ENCODE results near the gene PTTG1IP. TPM values are rescaled to one million over a fixed set of nuclear protein-coding genes. Genes with fewer than 3 reads are reported as not detected.

The PTTG1IP gene
- total and polyA plus RNA-seq, 2 donors, result 75.3 to 138 TPM

GRCh38 chr21:44858791-44859190 lies 14.7 kb downstream of the PTTG1IP start:
- Histone ChIP-seq H3K4me1 (ENCODE audit: control insufficient read depth in 2 of 2, insufficient read depth in 2 of 2, low read length in 2 of 2) (peaks cover 0 to 25% of the 10 kb centered on the region in 2 donors), H3K9me3 (ENCODE audit: control insufficient read depth in 2 of 2, insufficient read depth in 1 of 2, low read length in 1 of 2) (no peaks in the 10 kb centered on the region), H3K4me3 (ENCODE audit: low read length in 2 of 2) (no peak overlapping the region), H3K27me3 (ENCODE audit: control insufficient read depth in 2 of 2, insufficient read depth in 1 of 2, low read length in 1 of 2) (no peaks in the 10 kb centered on the region), H3K36me3 (ENCODE audit: control insufficient read depth in 2 of 2, insufficient read depth in 2 of 2, low read length in 1 of 2) (peaks cover 73 to 82% of the 10 kb centered on the region in 2 donors), H3K27ac (ENCODE audit: low read depth in 1 of 2, low read length in 1 of 2) (no peak overlapping the region)
- 97% methylated on average over 10 of the region's 10 CpGs for WGBS
- DNase-seq (ENCODE audit: low read depth in 6 of 9, low spot score in 9 of 9), result no peak

GRCh38 chr21:44858291-44858690 lies 15.2 kb downstream of the PTTG1IP start:
- no peaks in the 10 kb centered on the region for H3K9me3 ChIP-seq (ENCODE audit: control insufficient read depth in 2 of 2, insufficient read depth in 1 of 2, low read length in 1 of 2)
- H3K27ac ChIP-seq (ENCODE audit: low read depth in 1 of 2, low read length in 1 of 2), result no peak overlapping the region
- H3K4me3 ChIP-seq (ENCODE audit: low read length in 2 of 2), result no peak overlapping the region

GRCh38 chr21:44857127-44857892 lies 16.2 kb downstream of the PTTG1IP start:
- Histone ChIP-seq H3K27me3 (ENCODE audit: control insufficient read depth in 2 of 2, insufficient read depth in 1 of 2, low read length in 1 of 2) (no peaks in the 10 kb centered on the region), H3K4me3 (ENCODE audit: low read length in 2 of 2) (no peak overlapping the region), H3K4me1 (ENCODE audit: control insufficient read depth in 2 of 2, insufficient read depth in 2 of 2, low read length in 2 of 2) (peaks cover 0 to 29% of the 10 kb centered on the region in 2 donors), H3K9me3 (ENCODE audit: control insufficient read depth in 2 of 2, insufficient read depth in 1 of 2, low read length in 1 of 2) (no peaks in the 10 kb centered on the region), H3K27ac (ENCODE audit: low read depth in 1 of 2, low read length in 1 of 2) (no peak overlapping the region), H3K36me3 (ENCODE audit: control insufficient read depth in 2 of 2, insufficient read depth in 2 of 2, low read length in 1 of 2) (peaks cover 69 to 83% of the 10 kb centered on the region in 2 donors)
- no peak for DNase-seq (ENCODE audit: low read depth in 6 of 9, low spot score in 9 of 9)
- WGBS, result 99% methylated on average over 16 of the region's 16 CpGs

More at GRCh38 chr21:44858291-44858690, 15.2 kb downstream of the PTTG1IP start:
- Histone ChIP-seq H3K36me3 (ENCODE audit: control insufficient read depth in 2 of 2, insufficient read depth in 2 of 2, low read length in 1 of 2) (peaks cover 73 to 82% of the 10 kb centered on the region in 2 donors), H3K4me1 (ENCODE audit: control insufficient read depth in 2 of 2, insufficient read depth in 2 of 2, low read length in 2 of 2) (peaks cover 0 to 27% of the 10 kb centered on the region in 2 donors), H3K27me3 (ENCODE audit: control insufficient read depth in 2 of 2, insufficient read depth in 1 of 2, low read length in 1 of 2) (no peaks in the 10 kb centered on the region)
- WGBS, result 94% methylated on average over 15 of the region's 15 CpGs
- no peak for DNase-seq (ENCODE audit: low read depth in 6 of 9, low spot score in 9 of 9)

- Histone ChIP-seq H3K4me3 (ENCODE audit: low read length in 2 of 2) (no peak overlapping the region), H3K27ac (ENCODE audit: low read depth in 1 of 2, low read length in 1 of 2) (no peak overlapping the region), H3K9me3 (ENCODE audit: control insufficient read depth in 2 of 2, insufficient read depth in 1 of 2, low read length in 1 of 2) (no peaks in the 10 kb centered on the region), H3K36me3 (ENCODE audit: control insufficient read depth in 2 of 2, insufficient read depth in 2 of 2, low read length in 1 of 2) (peaks cover 67 to 78% of the 10 kb centered on the region in 2 donors), H3K27me3 (ENCODE audit: control insufficient read depth in 2 of 2, insufficient read depth in 1 of 2, low read length in 1 of 2) (no peaks in the 10 kb centered on the region), H3K4me1 (ENCODE audit: control insufficient read depth in 2 of 2, insufficient read depth in 2 of 2, low read length in 2 of 2) (peaks cover 0 to 36% of the 10 kb centered on the region in 2 donors)
- DNase-seq (ENCODE audit: low read depth in 6 of 9, low spot score in 9 of 9), result no peak
- WGBS, result 97% methylated on average over 17 of the region's 17 CpGs
Observed at GRCh38 chr21:44856131-44856530, 17.4 kb downstream of the PTTG1IP start.

- peaks cover 0 to 2% of the 10 kb centered on the region in 2 donors for H3K9me3 ChIP-seq (ENCODE audit: control insufficient read depth in 2 of 2, insufficient read depth in 1 of 2, low read length in 1 of 2)
- H3K4me1 ChIP-seq (ENCODE audit: control insufficient read depth in 2 of 2, insufficient read depth in 2 of 2, low read length in 2 of 2), result peaks cover 0 to 38% of the 10 kb centered on the region in 2 donors
- peak overlapping the region in 1 of 2 donors; percentile 21 for H3K27ac ChIP-seq (ENCODE audit: low read depth in 1 of 2, low read length in 1 of 2)
- no peak overlapping the region for H3K4me3 ChIP-seq (ENCODE audit: low read length in 2 of 2)
- WGBS, result 95% methylated on average over 14 of the region's 14 CpGs
- H3K27me3 ChIP-seq (ENCODE audit: control insufficient read depth in 2 of 2, insufficient read depth in 1 of 2, low read length in 1 of 2), result no peaks in the 10 kb centered on the region
- H3K36me3 ChIP-seq (ENCODE audit: control insufficient read depth in 2 of 2, insufficient read depth in 2 of 2, low read length in 1 of 2), result peaks cover 69 to 80% of the 10 kb centered on the region in 2 donors
- no peak for DNase-seq (ENCODE audit: low read depth in 6 of 9, low spot score in 9 of 9)
Observed at GRCh38 chr21:44855572-44855971, 17.9 kb downstream of the PTTG1IP start.

- Histone ChIP-seq H3K27ac (ENCODE audit: low read depth in 1 of 2, low read length in 1 of 2) (peak overlapping the region in 1 of 2 donors; percentile 76), H3K4me3 (ENCODE audit: low read length in 2 of 2) (no peak overlapping the region), H3K4me1 (ENCODE audit: control insufficient read depth in 2 of 2, insufficient read depth in 2 of 2, low read length in 2 of 2) (peaks cover 0 to 42% of the 10 kb centered on the region in 2 donors), H3K27me3 (ENCODE audit: control insufficient read depth in 2 of 2, insufficient read depth in 1 of 2, low read length in 1 of 2) (no peaks in the 10 kb centered on the region), H3K9me3 (ENCODE audit: control insufficient read depth in 2 of 2, insufficient read depth in 1 of 2, low read length in 1 of 2) (peaks cover 0 to 2% of the 10 kb centered on the region in 2 donors), H3K36me3 (ENCODE audit: control insufficient read depth in 2 of 2, insufficient read depth in 2 of 2, low read length in 1 of 2) (peaks cover 73 to 82% of the 10 kb centered on the region in 2 donors)
- WGBS, result 72% methylated on average over 31 of the region's 31 CpGs
- DNase-seq (ENCODE audit: low read depth in 6 of 9, low spot score in 9 of 9), result peak in 3 of 9 donors; percentile 41 to 58 (median 57)
Observed at GRCh38 chr21:44854664-44855446, 18.6 kb downstream of the PTTG1IP start.

- 77% methylated on average over 14 of the region's 14 CpGs for WGBS
- H3K4me3 ChIP-seq (ENCODE audit: low read length in 2 of 2), result no peak overlapping the region
- peaks cover 0 to 2% of the 10 kb centered on the region in 2 donors for H3K9me3 ChIP-seq (ENCODE audit: control insufficient read depth in 2 of 2, insufficient read depth in 1 of 2, low read length in 1 of 2)
- H3K36me3 ChIP-seq (ENCODE audit: control insufficient read depth in 2 of 2, insufficient read depth in 2 of 2, low read length in 1 of 2), result peaks cover 75 to 82% of the 10 kb centered on the region in 2 donors
- H3K4me1 ChIP-seq (ENCODE audit: control insufficient read depth in 2 of 2, insufficient read depth in 2 of 2, low read length in 2 of 2), result peaks cover 0 to 42% of the 10 kb centered on the region in 2 donors
- DNase-seq (ENCODE audit: low read depth in 6 of 9, low spot score in 9 of 9), result peak in 1 of 9 donors; percentile 18
- H3K27me3 ChIP-seq (ENCODE audit: control insufficient read depth in 2 of 2, insufficient read depth in 1 of 2, low read length in 1 of 2), result no peaks in the 10 kb centered on the region
- H3K27ac ChIP-seq (ENCODE audit: low read depth in 1 of 2, low read length in 1 of 2), result peak overlapping the region in 1 of 2 donors; percentile 76
Observed at GRCh38 chr21:44854391-44854663, 19.2 kb downstream of the PTTG1IP start.

GRCh38 chr21:44853601-44854390 lies 19.7 kb downstream of the PTTG1IP start:
- Histone ChIP-seq H3K27me3 (ENCODE audit: control insufficient read depth in 2 of 2, insufficient read depth in 1 of 2, low read length in 1 of 2) (no peaks in the 10 kb centered on the region), H3K4me3 (ENCODE audit: low read length in 2 of 2) (no peak overlapping the region), H3K9me3 (ENCODE audit: control insufficient read depth in 2 of 2, insufficient read depth in 1 of 2, low read length in 1 of 2) (peaks cover 0 to 2% of the 10 kb centered on the region in 2 donors), H3K27ac (ENCODE audit: low read depth in 1 of 2, low read length in 1 of 2) (peak overlapping the region in 1 of 2 donors; percentile 76), H3K4me1 (ENCODE audit: control insufficient read depth in 2 of 2, insufficient read depth in 2 of 2, low read length in 2 of 2) (peaks cover 0 to 42% of the 10 kb centered on the region in 2 donors), H3K36me3 (ENCODE audit: control insufficient read depth in 2 of 2, insufficient read depth in 2 of 2, low read length in 1 of 2) (peaks cover 75 to 82% of the 10 kb centered on the region in 2 donors)
- no peak for DNase-seq (ENCODE audit: low read depth in 6 of 9, low spot score in 9 of 9)
- WGBS, result 95% methylated on average over 34 of the region's 34 CpGs
